DND-41 (cell line): ENCODE results near the gene EYA2.

ENCODE experiments used
- ATAC-seq: fragments of 200-7000 bp; cut with Tn5 transposase; 3 replicates; pipeline ENCODE4 v1.9.1; 2021; ENCODE audit warnings: low read depth; ENCODE audit not compliant: insufficient read depth
- DNase-seq: peaks from one replicate; pipeline ENCODE4 v3.0.0-alpha.2; 2020
- H2AFZ ChIP-seq: 2 replicates; pipeline ENCODE4 v1.6.0; 2012; ENCODE audit warnings: low read depth, low read length
- H3K27ac ChIP-seq: 2 replicates; pipeline ENCODE4 v1.5.1; 2012; ENCODE audit warnings: low read length, inconsistent platforms
- H3K27me3 ChIP-seq: fragments of 200-600 bp; sonication (generic); 2 replicates; pipeline ENCODE4 v1.6.0; 2012; ENCODE audit warnings: low read length, mild to moderate bottlenecking, inconsistent platforms; ENCODE audit not compliant: insufficient read depth, poor library complexity
- H3K36me3 ChIP-seq: 2 replicates; pipeline ENCODE4 v1.5.1; 2012; ENCODE audit warnings: low read length, inconsistent platforms; ENCODE audit not compliant: insufficient read depth
- H3K4me1 ChIP-seq: 2 replicates; pipeline ENCODE4 v1.5.1; 2012; ENCODE audit warnings: mild to moderate bottlenecking, low read length; ENCODE audit not compliant: insufficient read depth
- H3K4me2 ChIP-seq: 2 replicates; pipeline ENCODE4 v1.6.0; 2012; ENCODE audit warnings: mild to moderate bottlenecking, moderate library complexity, low read length, inconsistent platforms; ENCODE audit not compliant: insufficient read depth
- H3K4me3 ChIP-seq, 2 experiments: fragments of 200-600 bp in 1 of 2; shearing (Covaris generic) in 1 of 2; 2 replicates each; pipeline ENCODE4 v1.5.1; 2012 to 2016; ENCODE audit warnings: inconsistent platforms in 2 of 2, low read length in 2 of 2, mild to moderate bottlenecking in 2 of 2, low read depth in 1 of 2, moderate library complexity in 1 of 2
- H3K79me2 ChIP-seq: 2 replicates; pipeline ENCODE4 v1.6.0; 2012; ENCODE audit warnings: low read length, inconsistent platforms; ENCODE audit not compliant: insufficient read depth
- H3K9ac ChIP-seq: 2 replicates; pipeline ENCODE4 v1.6.0; 2012; ENCODE audit warnings: low read depth, mild to moderate bottlenecking, inconsistent platforms, low read length, moderate library complexity
- H3K9me3 ChIP-seq: 2 replicates; pipeline ENCODE4 v1.5.1; 2012; ENCODE audit warnings: low read length, moderate library complexity, mild to moderate bottlenecking, inconsistent platforms; ENCODE audit not compliant: insufficient read depth, severe bottlenecking
- H4K20me1 ChIP-seq: 2 replicates; pipeline ENCODE4 v1.6.0; 2012; ENCODE audit warnings: low read length; ENCODE audit not compliant: insufficient read depth
- EZH2 ChIP-seq: IDR thresholded peaks from 3 replicates; pipeline ENCODE4 v1.6.1; 2012; ENCODE audit warnings: borderline replicate concordance, low read depth, mild to moderate bottlenecking, moderate library complexity, low read length, inconsistent platforms; ENCODE audit not compliant: severe bottlenecking
- TF ChIP-seq, protein P1 (sequence below): IDR thresholded peaks from 2 replicates; pipeline ENCODE4 v1.5.1; 2012; ENCODE audit warnings: borderline replicate concordance, low read length, moderate library complexity, mild to moderate bottlenecking; ENCODE audit not compliant: poor library complexity, severe bottlenecking; ENCODE audit errors: extremely low read depth

EYA2 gene

DNA sequence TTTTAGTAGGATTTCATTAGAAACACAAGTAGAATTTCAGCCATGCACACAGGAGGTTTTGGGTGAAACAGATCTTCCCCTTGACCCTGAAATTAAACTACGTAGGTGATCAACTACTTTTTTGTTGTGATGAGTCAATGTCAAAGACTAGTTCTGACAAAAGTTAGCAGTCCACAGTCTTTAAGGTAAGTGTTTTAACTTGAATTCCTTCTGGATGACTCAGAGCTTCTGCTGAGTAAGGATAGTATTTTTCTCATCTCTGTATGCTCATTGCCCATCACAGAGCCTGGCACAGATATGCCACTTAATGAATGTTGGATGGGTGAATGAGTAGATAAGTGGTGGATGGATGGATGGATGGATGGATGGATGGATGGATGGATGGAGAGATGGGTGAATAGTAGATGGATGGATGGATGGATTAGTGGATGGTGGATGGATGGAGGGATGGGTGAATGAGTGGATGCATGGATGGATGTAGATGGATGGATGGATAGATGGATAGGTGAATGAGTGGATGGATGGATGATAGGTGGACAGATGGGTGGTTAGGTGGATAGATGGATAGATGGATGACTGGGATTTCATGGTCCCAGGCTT is 296.5 kb downstream of the EYA2 start:
- no peak overlapping the region for H3K9ac ChIP-seq
- H2AFZ ChIP-seq = no peak overlapping the region
- H3K27ac ChIP-seq = no peak overlapping the region
- no peaks in the 10 kb centered on the region for H3K79me2 ChIP-seq
- no peak overlapping the region for H3K4me3 ChIP-seq
- no peaks in the 10 kb centered on the region for H3K9me3 ChIP-seq
- H3K4me1 ChIP-seq = no peaks in the 10 kb centered on the region
- no peak for TF ChIP-seq EZH2
- TF ChIP-seq, protein P1, sequence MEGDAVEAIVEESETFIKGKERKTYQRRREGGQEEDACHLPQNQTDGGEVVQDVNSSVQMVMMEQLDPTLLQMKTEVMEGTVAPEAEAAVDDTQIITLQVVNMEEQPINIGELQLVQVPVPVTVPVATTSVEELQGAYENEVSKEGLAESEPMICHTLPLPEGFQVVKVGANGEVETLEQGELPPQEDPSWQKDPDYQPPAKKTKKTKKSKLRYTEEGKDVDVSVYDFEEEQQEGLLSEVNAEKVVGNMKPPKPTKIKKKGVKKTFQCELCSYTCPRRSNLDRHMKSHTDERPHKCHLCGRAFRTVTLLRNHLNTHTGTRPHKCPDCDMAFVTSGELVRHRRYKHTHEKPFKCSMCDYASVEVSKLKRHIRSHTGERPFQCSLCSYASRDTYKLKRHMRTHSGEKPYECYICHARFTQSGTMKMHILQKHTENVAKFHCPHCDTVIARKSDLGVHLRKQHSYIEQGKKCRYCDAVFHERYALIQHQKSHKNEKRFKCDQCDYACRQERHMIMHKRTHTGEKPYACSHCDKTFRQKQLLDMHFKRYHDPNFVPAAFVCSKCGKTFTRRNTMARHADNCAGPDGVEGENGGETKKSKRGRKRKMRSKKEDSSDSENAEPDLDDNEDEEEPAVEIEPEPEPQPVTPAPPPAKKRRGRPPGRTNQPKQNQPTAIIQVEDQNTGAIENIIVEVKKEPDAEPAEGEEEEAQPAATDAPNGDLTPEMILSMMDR = no peak
- H4K20me1 ChIP-seq = no peaks in the 10 kb centered on the region
- no peak for DNase-seq
- H3K4me2 ChIP-seq = no peak overlapping the region
- H3K36me3 ChIP-seq = no peaks in the 10 kb centered on the region
- no peak for ATAC-seq
- peaks cover 7% of the 10 kb centered on the region for H3K27me3 ChIP-seq

DNA sequence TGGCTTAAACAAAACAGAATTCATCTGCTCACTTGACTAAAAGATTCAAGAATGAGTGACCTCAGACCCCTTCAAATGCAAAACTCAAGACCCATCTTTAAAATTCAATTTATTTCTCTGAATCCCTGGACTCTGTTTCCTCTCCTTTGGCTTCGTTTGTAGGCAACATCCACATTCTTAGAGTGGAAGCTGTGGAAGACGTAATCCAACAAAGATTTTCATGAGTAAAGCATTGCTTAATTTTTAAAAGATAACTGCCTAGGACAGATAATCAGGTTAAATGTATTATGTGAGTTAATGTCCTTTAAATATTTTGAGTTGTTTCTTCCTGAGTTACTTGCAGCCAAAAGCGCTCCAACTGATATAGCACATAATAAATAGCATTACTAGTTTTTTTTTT is 297.3 kb downstream of the EYA2 start:
- ATAC-seq (no peak), DNase-seq (no peak)
- Histone ChIP-seq H3K4me2 (no peak overlapping the region), H3K4me1 (peaks cover 4% of the 10 kb centered on the region), H3K9me3 (no peaks in the 10 kb centered on the region), H3K36me3 (no peaks in the 10 kb centered on the region), H3K27ac (no peak overlapping the region), H3K27me3 (peaks cover 7% of the 10 kb centered on the region), H4K20me1 (no peaks in the 10 kb centered on the region), H3K79me2 (no peaks in the 10 kb centered on the region), H2AFZ (no peak overlapping the region), H3K4me3 (no peak overlapping the region), H3K9ac (no peak overlapping the region)
- no peak for TF ChIP-seq EZH2
- TF ChIP-seq, protein P1 = no peak

DNA sequence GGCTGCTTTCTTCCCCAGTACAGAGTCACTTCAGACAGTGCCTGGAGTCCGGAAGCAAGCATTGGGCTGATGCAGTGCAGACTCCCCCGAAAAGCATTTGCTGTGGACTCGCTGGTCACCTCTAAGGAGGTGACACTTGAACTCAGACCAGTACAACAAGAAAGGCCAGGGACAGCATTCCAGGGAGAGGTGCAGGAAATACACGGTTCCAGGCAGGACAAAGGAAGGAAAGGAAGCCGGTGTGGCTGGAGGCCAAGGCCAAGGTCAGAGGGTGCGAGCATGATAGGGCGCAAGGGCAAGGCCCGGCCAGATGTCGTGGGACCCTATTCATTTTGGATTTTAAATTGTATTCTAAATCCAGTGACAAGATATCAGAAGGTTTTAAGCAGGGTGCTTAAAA is 300.9 kb downstream of the EYA2 start:
- Histone ChIP-seq H3K4me1 (peaks cover 4% of the 10 kb centered on the region), H3K27me3 (no peaks in the 10 kb centered on the region), H3K9me3 (no peaks in the 10 kb centered on the region), H2AFZ (no peak overlapping the region), H3K9ac (no peak overlapping the region), H3K79me2 (no peaks in the 10 kb centered on the region), H4K20me1 (no peaks in the 10 kb centered on the region), H3K4me2 (no peak overlapping the region), H3K36me3 (no peaks in the 10 kb centered on the region), H3K27ac (no peak overlapping the region), H3K4me3 (no peak overlapping the region)
- ATAC-seq = no peak
- TF ChIP-seq EZH2 = no peak
- no peak for DNase-seq

DNA sequence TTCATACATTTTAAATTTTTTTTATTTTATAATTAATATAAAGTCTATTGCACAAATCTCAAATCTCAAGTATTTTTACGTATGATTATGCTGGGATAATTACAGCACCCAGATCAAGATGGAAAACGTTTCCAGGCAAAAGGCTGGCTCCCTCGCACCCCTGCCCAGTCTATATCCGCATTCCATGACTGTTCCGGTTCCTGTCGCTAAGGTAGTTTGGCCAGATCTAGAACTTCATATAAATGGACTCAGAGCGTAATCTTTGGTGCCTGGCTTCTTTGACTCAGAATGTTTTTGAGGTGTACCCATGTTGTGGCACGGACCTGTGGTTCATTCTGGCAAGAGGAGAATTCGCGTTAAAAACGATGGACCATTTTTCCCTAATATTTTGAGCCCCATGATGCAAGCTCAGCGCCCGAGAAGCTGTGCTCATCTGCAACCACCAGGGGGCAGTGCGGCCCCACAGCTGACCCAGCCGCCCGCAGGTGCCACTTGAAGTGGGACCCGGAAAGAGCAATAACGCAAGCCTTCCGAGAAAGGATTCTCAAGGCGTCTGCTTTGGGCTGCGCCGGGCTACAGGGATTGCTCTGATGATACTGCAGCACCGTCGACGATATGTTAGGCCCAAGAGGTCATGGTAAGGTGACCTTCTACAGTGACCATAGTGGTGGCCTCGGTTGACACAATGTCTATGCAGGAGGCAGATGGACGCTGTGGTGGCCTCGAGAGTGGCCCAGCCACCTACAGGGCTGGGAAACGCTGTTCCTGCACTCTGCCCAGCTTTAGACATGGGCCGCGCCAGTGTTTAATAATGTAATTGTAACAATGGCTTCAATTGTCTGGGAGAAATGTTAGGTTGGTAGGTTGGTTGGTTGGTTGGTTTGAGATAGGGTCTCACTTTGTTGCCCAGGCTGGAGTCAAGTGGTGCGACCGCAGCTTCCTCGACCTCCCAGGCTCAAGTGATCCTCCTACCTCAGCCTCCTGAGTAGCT is 301.7 kb downstream of the EYA2 start:
- Histone ChIP-seq H3K4me3 (no peak overlapping the region), H3K4me1 (peaks cover 4% of the 10 kb centered on the region), H3K27ac (no peak overlapping the region), H3K79me2 (no peaks in the 10 kb centered on the region), H3K9ac (no peak overlapping the region), H3K36me3 (no peaks in the 10 kb centered on the region), H3K9me3 (no peaks in the 10 kb centered on the region), H2AFZ (peak overlapping the region; percentile 62), H3K27me3 (no peaks in the 10 kb centered on the region), H4K20me1 (no peaks in the 10 kb centered on the region), H3K4me2 (peak overlapping the region; percentile 48)
- ATAC-seq (peak; percentile 94), DNase-seq (peak; percentile 82)
- TF ChIP-seq, protein P1 = peak; percentile 97
- no peak for TF ChIP-seq EZH2
